ENCODE data around the gene FAM131C. TPM values are rescaled to one million over a fixed set of nuclear protein-coding genes. Genes with fewer than 3 reads are reported as not detected.
A peak's percentile ranks its signal among the peaks of the same experiment; 100 is the strongest.

Gene FAM131C, protein sequence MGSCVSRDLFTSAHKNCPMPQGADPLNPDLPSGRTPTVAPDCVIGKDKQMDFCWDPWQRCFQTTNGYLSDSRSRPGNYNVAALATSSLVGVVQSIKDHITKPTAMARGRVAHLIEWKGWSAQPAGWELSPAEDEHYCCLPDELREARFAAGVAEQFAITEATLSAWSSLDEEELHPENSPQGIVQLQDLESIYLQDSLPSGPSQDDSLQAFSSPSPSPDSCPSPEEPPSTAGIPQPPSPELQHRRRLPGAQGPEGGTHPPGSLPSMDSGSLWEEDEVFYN
- polyA plus RNA-seq (2012; ENCODE audit: missing spikeins) = 0.15 TPM

DNA sequence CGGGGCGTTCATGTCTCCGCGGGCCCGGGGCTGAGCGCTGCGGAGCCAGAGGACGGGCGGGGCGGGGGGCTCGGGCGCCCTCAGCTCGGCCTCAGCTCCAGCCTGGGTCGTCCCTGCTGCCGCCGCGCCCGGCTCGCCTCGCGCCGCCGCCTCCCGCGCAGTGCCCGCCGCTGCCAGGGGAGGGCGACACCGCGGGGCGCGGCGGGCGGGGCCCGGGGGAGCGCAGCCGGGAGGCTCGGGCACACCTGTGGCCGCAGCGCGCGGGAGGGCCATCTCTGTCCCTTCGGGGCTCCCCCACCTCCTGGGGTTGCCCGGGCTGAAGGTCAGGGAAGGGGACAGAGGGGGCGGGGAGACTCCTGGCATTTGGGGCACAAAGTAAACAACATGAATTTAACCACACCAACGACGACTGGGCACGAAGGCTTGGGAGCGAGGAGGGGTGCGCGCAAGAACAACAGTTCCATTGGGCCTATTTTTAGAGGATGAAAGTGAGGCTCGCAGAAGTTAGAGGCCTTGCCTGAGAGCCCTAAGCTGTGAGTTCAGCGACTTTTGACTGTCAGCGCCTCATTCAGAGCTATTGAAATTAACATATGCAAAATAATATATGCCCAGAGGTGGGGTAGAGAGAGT is at the start of gene FAM131C:
FAM131C (minus strand) TSS at position 162 of the 630 bp plus-strand sequence. CDS start 209 bp downstream, outside the sequence.
- TF ChIP-seq POLR2AphosphoS5 (IDR thresholded peaks at IDR 0.05; ENCODE audit: low read depth, low read length) (no peak), TAF1 (IDR thresholded peaks at IDR 0.05; ENCODE audit: borderline replicate concordance, low read depth, low read length) (no peak), POLR2A (IDR thresholded peaks at IDR 0.05; ENCODE audit: low read depth, low read length) (no peak)
- DNase-seq (ENCODE audit: insufficient read length) (peak; percentile 77), FAIRE-seq (no peak)

DNA sequence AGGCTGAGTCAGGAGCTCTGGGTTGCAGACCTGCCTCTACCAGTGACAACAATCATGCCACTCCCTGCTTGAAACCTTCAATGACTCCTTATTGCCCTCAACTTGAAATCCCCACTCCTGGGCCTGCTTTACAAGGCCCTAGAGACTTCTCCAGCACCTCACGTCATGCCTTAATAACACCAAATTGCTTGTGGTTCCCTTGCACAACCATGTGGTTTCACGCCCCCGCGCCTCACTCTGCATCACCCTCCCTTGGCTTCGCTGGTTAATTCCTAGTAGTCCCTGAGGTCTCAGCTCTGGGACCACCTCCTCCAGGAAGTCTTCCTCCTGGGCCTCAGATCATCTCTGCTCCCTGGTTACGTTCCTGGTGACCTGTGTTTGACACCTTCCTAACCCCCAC is 49.5 kb upstream of the FAM131C start:
- no peak for TF ChIP-seq POLR2AphosphoS5 (IDR thresholded peaks at IDR 0.05; ENCODE audit: low read depth, low read length)
- no peak for TF ChIP-seq TAF1 (IDR thresholded peaks at IDR 0.05; ENCODE audit: borderline replicate concordance, low read depth, low read length)
- no peak for TF ChIP-seq POLR2A (IDR thresholded peaks at IDR 0.05; ENCODE audit: low read depth, low read length)
- FAIRE-seq (no peak), DNase-seq (ENCODE audit: insufficient read length) (no peak)

DNA sequence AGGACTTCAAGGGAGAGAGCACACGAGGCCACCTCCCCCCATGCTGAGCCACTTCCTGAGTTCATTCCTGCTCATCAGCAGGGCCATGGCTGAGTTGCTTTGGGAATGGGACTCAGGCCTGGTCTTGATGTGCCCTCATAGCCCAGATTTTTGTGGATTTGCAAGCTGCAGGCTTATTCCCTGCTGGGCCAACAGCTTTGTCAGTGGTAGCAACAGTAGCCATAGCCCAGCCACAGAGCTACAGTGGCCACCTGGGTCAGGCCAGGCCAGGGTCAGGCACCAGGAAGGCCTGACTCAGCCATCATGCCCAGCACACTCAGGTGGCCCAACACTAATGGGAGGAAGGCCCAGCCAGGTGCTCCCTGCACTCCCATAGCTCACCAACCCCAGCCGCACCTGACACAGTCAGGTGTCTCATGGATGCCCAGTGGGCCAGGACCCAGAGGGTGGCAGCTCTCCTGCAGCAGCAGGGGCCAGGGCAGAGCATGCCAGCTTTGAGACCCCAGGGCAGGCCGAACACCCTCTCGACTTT is 49.0 kb upstream of the FAM131C start:
- FAIRE-seq (no peak), DNase-seq (ENCODE audit: insufficient read length) (no peak)
- no peak for TF ChIP-seq POLR2A (IDR thresholded peaks at IDR 0.05; ENCODE audit: low read depth, low read length)
- no peak for TF ChIP-seq POLR2AphosphoS5 (IDR thresholded peaks at IDR 0.05; ENCODE audit: low read depth, low read length)
- TF ChIP-seq TAF1 (IDR thresholded peaks at IDR 0.05; ENCODE audit: borderline replicate concordance, low read depth, low read length) = no peak

DNA sequence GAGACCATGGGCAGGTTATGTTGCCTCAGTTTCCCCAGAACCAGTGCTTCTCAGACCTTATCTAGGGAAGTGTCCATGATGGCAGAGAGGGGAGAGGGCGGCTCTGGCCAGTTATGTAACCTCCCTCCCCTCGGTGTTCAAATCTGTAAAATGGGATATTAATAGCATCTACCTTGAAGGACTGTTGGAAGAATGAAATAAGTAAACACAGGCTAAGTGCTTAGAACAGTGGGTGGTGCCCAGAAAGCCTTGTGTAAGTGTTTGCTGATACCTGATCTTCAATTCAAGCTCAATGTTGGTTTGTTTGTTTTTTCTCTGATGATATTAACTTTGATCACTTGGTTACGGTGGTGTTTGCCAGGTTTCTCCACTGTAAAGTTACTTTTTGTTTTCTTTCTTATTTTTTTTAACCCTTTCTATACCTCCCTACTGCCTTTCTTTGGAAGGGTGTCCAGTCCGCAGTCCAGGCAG is 47.5 kb upstream of the FAM131C start:
- FAIRE-seq = no peak
- no peak for DNase-seq (ENCODE audit: insufficient read length)
- TF ChIP-seq POLR2AphosphoS5 (IDR thresholded peaks at IDR 0.05; ENCODE audit: low read depth, low read length) (no peak), TAF1 (IDR thresholded peaks at IDR 0.05; ENCODE audit: borderline replicate concordance, low read depth, low read length) (no peak), POLR2A (IDR thresholded peaks at IDR 0.05; ENCODE audit: low read depth, low read length) (no peak)

DNA sequence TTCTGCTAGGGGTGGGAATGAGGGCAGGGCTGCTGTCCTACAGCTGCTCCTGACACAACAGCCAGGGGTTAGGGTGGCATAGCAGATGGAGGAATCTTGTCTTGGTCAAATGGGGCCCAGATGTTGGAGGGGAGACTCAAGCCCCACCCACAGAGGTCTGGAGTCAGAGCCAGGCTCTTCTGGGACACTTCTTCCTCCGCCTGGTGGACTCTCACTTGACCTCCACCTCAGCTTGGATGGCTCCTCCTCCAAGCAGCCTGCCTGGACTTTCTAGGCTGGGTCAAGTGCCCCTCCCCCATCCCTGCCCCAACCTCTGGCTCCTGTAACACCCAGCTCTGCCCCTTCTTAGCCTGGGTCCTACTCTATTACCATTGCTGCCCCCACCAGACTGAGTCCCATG is 47.0 kb upstream of the FAM131C start:
- DNase-seq (ENCODE audit: insufficient read length) (no peak), FAIRE-seq (no peak)
- TF ChIP-seq POLR2A (IDR thresholded peaks at IDR 0.05; ENCODE audit: low read depth, low read length) (no peak), POLR2AphosphoS5 (IDR thresholded peaks at IDR 0.05; ENCODE audit: low read depth, low read length) (no peak), TAF1 (IDR thresholded peaks at IDR 0.05; ENCODE audit: borderline replicate concordance, low read depth, low read length) (no peak)

DNA sequence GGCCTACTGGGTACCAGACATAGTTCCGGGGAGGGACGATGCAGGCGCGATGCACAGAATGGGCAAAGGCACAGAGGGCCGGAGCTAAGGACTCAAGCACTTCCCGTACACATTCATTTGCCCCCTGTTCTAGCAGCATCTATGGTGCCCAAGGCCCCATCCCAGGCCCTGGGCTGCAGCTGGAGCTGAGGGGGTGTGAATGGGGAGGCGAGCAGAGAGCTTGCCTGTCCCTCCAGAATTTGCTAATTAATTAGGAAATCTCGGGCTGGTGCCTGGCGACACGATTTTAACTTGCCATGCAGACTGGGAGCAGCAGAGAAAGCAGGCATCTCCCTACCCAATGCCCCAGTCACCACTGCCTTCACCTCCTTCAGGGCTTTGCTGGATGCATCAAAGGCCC is 46.5 kb upstream of the FAM131C start:
- DNase-seq (ENCODE audit: insufficient read length) (no peak), FAIRE-seq (no peak)
- no peak for TF ChIP-seq TAF1 (IDR thresholded peaks at IDR 0.05; ENCODE audit: borderline replicate concordance, low read depth, low read length)
- no peak for TF ChIP-seq POLR2AphosphoS5 (IDR thresholded peaks at IDR 0.05; ENCODE audit: low read depth, low read length)
- TF ChIP-seq POLR2A (IDR thresholded peaks at IDR 0.05; ENCODE audit: low read depth, low read length) = no peak

DNA sequence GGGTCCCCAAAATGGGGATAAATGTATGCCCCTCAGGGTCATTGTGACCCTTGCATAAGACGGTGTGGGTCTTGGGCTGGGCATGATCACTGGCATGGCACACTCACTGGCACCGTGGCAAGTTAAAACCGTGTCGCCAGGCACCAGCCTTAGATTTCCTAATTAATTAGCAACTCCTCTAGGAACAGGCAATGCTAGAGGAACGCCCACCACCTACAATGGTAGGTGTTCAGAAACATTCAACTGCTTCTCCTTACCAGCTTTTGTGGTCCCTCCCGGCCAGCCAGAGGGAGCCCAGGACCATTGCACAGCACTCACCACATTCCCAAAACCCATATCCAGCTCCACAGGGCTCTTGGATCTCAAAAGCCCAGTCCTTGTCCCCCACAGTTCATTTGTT is 46.1 kb upstream of the FAM131C start:
- no peak for TF ChIP-seq TAF1 (IDR thresholded peaks at IDR 0.05; ENCODE audit: borderline replicate concordance, low read depth, low read length)
- no peak for TF ChIP-seq POLR2A (IDR thresholded peaks at IDR 0.05; ENCODE audit: low read depth, low read length)
- TF ChIP-seq POLR2AphosphoS5 (IDR thresholded peaks at IDR 0.05; ENCODE audit: low read depth, low read length) = no peak
- FAIRE-seq (no peak), DNase-seq (ENCODE audit: insufficient read length) (no peak)

DNA sequence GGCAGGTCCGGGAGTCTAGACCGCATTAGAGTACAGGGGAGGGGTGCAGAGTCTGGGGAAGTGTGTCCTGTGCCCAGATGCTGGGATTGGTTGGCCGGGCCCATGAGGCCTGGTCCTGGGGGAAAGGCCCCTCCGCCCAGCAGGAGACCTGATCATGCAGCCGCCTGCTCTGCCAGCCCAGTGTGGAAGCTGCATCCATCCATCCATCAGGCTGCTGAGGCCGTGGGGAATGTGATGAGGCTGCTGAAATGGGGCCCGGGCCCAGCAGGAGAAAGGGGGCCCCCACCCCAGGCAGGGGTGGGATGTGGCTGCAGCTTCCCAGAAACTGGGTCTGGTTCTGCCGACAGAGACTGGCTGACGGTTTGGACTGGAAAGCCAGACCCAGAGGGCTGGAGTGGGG is 45.3 kb upstream of the FAM131C start:
- TF ChIP-seq TAF1 (IDR thresholded peaks at IDR 0.05; ENCODE audit: borderline replicate concordance, low read depth, low read length) (no peak), POLR2AphosphoS5 (IDR thresholded peaks at IDR 0.05; ENCODE audit: low read depth, low read length) (no peak), POLR2A (IDR thresholded peaks at IDR 0.05; ENCODE audit: low read depth, low read length) (no peak)
- FAIRE-seq = no peak
- DNase-seq (ENCODE audit: insufficient read length) = no peak

DNA sequence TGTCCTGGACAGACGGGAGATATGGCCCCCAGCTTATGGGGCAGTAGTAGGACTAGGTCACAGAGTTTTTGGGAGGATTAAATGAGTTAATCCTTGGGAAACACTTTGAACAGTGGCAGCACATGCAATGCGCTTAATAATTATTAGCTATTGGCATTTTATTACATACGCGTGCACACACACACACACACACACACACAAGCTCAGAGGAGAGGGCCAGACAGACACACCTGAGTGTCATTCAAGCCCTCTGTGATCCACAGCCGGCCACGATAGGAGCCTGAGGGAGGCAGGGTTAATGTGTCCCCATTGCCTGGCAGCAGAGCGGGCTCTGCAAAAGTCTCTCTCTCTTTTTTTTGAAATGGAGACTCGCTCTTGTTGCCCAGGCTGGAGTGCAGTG is 44.5 kb upstream of the FAM131C start:
- no peak for DNase-seq (ENCODE audit: insufficient read length)
- FAIRE-seq = no peak
- no peak for TF ChIP-seq TAF1 (IDR thresholded peaks at IDR 0.05; ENCODE audit: borderline replicate concordance, low read depth, low read length)
- no peak for TF ChIP-seq POLR2A (IDR thresholded peaks at IDR 0.05; ENCODE audit: low read depth, low read length)

DNA sequence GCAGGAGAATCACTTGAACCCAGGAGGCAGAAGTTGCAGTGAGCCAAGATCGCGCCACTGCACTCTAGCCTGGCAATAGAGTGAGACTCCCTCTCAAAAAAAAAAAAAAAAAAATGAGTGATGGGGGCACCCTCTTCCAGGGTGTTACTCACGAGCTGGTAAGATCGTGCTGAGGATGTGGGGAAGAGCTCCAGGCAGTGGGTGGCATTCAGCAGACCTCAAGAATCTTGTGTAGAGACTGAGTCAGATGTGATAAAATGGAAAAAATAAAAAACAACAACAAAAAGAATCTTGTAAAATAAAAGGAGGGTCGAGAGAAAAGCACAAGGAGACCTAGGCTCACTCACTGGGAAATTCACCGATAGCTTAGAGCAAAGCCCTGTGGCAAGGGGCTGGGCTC is 43.9 kb upstream of the FAM131C start:
- DNase-seq (ENCODE audit: insufficient read length) = no peak

DNA sequence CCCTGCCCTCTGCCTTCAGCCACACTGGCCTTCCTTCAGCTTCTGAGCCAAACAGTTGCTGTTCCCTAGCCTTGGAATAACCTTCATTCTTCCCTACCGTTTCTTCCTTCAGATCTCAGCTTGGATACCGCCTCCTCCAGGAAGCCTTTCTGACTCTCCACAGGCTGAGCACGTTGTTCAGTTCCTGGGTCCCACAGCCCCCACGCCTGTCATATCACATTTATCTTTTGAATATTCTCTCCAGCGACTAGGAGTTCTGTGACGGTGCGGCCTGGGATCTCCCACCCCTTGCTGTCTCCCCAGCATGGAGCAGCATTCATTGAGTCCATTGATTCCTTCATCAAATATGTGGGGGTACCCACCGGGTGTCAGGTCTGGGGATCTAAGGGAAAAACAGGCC is 43.2 kb upstream of the FAM131C start:
- FAIRE-seq (no peak), DNase-seq (ENCODE audit: insufficient read length) (no peak)
- TF ChIP-seq TAF1 (IDR thresholded peaks at IDR 0.05; ENCODE audit: borderline replicate concordance, low read depth, low read length) (no peak), POLR2AphosphoS5 (IDR thresholded peaks at IDR 0.05; ENCODE audit: low read depth, low read length) (no peak), POLR2A (IDR thresholded peaks at IDR 0.05; ENCODE audit: low read depth, low read length) (no peak)

More for the DNA sequence above, 43.9 kb upstream of the FAM131C start:
- no peak for FAIRE-seq
- TF ChIP-seq POLR2A (IDR thresholded peaks at IDR 0.05; ENCODE audit: low read depth, low read length) (no peak), TAF1 (IDR thresholded peaks at IDR 0.05; ENCODE audit: borderline replicate concordance, low read depth, low read length) (no peak), POLR2AphosphoS5 (IDR thresholded peaks at IDR 0.05; ENCODE audit: low read depth, low read length) (no peak)

DNA sequence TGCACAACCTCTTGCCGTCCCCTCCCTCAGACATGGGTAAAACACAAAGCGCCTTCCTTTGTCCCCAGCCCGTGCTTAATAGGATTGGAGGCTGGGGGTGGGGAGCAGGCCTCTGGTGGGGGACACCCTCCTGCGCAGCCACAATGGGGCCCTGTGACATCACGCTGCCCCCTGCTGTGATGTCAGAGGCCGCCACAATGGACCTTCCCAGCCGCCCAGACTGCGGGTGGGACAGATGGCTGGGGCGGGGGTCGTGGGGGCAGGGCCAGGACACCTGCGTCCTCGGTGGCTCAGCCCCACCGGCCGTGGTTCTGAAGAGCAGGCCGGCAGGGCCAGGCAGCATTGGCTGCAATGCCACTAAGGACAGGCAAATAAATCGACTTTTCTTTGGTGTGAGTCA is 42.6 kb upstream of the FAM131C start:
- TF ChIP-seq TAF1 (IDR thresholded peaks at IDR 0.05; ENCODE audit: borderline replicate concordance, low read depth, low read length) (no peak), POLR2AphosphoS5 (IDR thresholded peaks at IDR 0.05; ENCODE audit: low read depth, low read length) (no peak), POLR2A (IDR thresholded peaks at IDR 0.05; ENCODE audit: low read depth, low read length) (no peak)
- FAIRE-seq = no peak
- no peak for DNase-seq (ENCODE audit: insufficient read length)
